HG02759 (cell line): ENCODE data around the gene RASL10A.

Experiments
- ATAC-seq: cut with Tn5 transposase; IDR thresholded peaks from one replicate; pipeline ENCODE4 v1.9.1; 2021; ENCODE audit warnings: mild to moderate bottlenecking, moderate library complexity; ENCODE audit not compliant: unreplicated experiment

Gene RASL10A

GRCh38 chr22:29325356-29325755 is 9.9 kb upstream of the RASL10A start:
- ATAC-seq: no peak

- ATAC-seq: no peak
These were observed 8.1 kb upstream of the RASL10A start for GRCh38 chr22:29323641-29324040.

DNA sequence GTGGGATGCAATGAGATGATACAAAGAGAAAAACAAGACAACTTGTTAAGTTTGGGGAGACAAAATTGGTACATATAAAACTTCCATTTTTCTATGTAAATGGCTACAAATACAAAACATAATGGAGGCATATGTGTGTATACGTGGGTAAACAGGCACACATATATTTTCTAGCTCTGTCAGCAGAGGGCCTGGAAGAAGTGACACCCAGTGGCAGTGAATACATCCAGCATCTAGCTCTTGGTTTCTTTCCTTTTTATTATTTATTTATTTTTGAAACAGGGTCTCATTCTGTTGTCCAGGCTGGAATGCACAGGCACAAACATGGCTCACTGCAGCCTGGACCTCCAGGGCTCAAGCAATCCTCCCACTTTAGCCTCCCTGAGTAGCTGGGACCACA is 5.0 kb upstream of the RASL10A start:
- no peak for ATAC-seq

DNA sequence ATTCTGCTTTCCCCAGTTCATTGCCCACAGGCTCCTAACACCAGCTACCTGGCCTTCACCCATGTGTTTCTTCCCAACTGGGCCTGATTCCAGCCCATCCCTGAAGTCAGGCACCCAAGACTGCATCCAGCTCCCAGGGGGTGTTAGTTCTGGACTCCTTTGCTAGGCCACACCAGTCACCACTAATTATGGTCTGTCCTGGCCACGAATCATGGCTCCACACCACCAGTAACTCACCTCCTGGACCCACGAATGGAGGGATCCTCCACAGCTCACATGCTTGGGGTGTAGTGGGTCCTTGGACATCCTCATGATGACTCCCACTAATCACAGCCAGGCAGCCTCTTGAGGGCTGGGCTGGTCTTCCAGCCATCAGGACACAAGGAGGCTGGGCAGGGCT is 3.6 kb upstream of the RASL10A start:
- no peak for ATAC-seq

DNA sequence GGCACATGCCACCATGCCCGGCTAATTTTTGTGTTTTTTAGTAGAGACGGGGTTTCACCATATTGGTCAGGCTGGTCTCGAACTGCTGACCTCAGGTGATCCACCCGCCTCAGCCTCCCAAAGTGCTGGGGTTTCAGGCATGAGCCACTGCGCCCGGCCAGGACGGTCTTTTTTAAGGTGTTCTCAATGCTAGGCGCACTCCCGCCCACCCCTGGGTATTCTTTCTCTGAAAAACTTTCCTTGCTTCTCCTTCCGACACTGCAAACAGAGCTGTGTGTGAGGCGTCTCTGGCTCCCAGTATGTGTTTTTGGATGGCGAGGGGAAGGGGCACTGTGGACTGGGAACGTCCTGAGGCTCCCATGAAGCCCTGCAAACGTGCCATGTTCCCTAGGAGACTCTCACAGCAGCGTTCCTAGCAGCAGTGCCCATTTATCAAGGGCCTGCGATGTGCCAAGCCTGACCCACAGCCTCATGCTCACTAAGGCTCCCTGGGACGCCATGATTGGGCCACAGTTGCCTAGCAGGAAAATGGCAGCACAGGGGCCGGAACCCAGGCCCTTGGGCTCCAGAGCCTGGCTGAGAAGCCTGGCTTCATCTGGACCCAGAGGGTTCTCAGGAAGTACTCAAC is 2.4 kb upstream of the RASL10A start:
- no peak for ATAC-seq

- no peak for ATAC-seq
These were observed 788 bp upstream of the RASL10A start for GRCh38 chr22:29316141-29316828.

DNA sequence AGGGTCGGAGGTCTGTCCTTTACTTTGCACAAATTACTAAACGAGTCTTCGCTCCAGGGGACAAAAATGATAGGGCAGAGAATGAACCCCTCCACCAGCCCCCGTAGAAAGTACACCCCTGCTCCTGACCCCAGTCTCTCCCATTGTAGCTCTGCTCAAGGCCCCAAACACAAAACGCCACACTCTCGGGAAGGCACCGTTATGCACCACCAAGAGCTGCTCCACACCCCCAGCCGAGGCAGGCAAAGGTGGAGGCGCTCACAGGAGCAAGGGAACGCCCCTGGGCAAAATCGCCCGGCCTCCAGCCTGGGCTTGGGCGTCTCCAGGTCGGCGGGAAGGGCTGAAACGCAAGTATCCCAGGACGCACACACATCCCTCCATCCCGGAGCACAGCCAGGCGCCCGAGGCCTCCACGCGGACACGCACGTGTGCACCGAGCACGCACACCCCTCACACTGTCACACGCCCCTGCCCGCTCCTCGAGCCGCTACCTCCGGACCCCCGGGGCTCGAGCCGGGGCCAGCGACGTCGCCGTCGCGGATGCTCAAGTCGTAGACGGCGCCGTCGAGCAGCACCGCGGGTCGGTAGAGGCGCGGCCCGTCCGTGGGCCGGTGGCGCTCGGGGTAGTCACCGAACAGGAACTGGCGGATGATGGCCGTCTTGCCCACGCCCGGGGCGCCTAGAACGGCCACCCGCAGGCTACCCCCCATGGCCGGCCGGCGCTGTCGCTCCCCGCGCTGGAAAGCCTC is 786 bp downstream of the RASL10A start:
- no peak for ATAC-seq

DNA sequence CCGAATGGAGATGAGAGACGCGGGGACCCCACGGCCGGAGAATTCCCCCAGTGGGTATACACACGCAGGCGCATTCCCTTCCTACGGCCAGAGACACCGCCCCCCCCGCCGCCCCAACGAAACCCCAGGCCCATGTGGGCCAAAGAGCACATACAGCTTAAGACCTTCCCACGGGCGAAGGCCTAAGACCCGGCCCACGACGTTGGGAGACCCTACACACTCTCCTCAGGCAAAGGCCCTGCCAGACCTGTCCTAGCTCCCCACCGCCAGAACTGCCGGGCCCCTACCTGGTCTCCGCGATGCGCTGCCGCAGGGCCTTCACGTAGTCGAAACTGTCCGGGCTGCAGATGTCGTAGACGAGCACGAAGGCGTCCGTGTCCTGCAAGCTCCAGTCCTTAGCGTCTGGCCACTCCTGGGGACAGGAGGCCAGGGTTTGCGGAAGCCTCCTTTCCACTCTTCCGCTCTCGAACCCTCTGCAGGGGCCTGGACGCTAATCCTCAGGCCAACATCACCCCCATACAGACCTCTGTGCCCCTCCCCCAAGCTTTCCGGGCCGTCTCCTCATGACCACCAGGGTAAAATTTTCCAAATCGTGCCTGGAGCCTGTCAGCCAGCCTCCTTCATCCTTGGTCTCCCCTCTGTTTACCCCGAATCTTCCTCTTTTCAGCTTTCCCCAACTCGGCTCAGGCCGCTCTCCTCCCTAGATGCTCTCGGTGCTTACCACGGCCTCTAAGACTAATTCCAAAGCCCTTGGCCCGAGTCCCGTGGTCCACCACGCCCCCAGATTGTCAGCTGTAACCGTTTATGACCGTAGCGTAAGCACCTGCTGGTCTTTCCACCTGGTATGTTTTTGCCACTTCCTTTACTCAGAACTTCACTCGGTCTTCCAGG is 1.7 kb downstream of the RASL10A start:
- ATAC-seq: no peak

GRCh38 chr22:29313126-29313575 is 2.3 kb downstream of the RASL10A start:
- ATAC-seq: no peak

DNA sequence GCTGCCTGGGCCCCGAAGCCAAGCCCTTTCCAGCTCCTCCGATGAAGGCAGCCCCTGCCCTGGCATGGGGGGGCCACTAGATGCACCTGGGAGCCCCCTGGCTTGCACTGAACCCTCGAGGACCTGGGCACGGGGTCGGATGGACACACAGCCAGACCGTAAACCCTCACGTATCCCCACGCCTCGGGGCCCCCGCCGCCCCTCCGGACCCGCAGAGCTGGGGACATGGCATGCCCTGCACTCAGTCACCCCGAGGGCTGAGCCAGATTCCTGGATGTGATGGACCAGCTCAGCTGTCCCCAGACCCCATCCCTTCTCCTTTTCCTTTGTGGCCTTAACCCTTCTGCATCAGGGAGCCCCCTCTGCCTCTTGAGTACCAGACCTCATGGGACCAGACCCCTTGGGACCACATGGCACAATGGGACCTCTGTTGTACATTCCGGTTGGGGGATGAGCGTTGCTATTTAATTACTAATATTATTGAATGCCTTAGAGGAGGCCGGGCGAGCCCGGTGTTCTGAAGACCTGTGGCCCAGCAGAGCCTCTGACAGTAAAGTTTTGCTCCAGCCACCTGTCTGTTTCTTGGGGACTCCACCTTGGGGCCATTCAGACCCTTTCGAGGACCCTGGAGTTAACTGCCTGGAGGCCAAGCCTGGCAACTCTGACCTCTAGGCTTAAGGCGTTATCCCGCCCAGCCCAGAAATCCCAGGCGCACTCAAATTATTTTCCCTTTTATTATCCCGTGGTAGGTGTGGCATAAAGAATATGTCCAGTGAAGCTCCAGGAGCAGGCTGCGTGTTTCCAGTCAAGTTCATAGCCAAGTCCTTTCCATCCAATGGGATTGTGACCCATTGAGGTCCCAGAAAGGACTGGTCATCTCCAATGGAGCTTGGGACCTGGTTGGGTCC is 3.0 kb downstream of the RASL10A start:
- no peak for ATAC-seq

- no peak for ATAC-seq
These were observed 3.9 kb downstream of the RASL10A start for GRCh38 chr22:29311464-29312217.

DNA sequence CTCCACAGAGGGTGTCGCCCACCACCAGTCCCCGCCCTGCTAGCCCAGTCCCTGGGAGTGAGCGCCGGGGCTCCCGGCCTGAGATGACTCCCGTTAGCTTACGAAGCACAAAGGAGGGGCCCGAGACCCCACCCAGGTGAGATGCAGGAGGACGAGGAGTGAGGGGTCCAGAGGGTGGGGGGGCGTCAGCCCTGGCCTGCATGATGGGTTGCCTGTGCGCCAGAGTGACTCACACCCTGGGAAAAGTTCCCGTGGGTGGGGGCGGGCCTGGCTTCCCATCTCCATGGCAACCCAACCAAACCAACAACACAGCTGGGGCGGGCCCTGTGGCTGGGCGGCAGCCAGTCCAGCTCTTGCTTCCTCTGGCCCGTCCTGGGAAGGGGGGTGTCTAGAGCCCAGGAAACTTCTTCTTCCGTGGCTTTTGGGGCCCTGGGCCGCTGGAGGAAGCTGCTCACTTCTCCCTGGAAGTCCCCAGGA is 4.6 kb downstream of the RASL10A start:
- ATAC-seq: no peak

DNA sequence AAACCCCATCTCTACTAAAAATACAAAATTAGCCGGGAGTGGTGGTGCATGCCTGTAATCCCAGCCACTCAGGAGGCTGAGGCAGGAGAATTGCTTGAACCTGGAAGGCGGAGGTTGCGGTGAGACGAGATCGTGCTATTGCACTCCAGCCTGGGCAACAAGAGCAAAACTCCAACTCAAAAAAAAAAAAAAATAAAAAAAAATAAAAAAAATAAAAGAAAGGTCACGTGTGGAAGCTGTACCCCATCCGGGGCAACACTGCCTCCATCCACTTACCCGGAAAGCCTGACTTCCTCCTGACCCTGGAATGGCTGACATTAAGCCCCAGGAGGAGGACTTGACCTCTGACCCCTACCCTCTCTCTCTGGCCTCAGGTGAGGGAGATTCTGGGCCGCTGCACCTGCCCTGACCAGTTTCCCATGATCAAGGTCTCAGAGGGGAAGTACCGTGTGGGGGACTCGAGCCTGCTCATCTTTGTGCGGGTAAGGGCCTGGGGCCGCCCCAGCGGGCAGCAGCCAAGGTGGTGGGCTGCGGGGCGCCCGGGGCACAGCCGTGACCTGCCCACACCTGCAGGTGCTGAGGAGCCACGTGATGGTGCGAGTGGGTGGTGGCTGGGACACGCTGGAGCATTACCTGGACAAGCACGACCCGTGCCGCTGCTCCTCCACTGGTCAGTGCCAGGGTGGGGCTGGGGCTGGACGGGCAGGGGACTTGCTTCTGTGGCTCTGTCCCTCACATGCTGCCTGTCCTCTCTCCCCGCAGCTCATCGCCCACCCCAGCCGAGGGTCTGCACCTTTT is 5.2 kb downstream of the RASL10A start:
- no peak for ATAC-seq

- no peak for ATAC-seq
These were observed 6.0 kb downstream of the RASL10A start for GRCh38 chr22:29309332-29310064.

DNA sequence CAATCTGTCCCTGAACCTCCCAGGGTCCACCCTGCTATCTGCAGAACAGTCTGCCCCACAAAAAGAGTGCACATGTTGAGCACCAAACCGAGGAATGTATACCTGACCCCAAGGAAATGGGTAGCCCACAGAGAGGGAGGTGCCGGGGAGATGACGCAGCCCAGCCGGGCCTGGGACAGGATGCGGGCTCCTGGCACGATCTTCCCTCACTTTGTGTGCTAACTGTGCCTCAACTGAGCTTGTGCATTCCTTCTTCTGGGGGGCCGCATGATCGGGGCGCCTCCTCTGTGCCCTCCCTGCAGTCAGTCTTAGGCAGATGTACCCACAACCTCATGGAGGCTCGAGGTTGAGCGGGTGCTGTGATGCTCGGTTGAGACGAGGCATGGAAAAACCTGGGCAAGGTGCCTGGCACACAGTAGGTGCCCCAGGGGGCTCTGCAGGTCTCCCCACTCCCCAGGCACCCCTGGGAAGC is 6.7 kb downstream of the RASL10A start:
- ATAC-seq: no peak

DNA sequence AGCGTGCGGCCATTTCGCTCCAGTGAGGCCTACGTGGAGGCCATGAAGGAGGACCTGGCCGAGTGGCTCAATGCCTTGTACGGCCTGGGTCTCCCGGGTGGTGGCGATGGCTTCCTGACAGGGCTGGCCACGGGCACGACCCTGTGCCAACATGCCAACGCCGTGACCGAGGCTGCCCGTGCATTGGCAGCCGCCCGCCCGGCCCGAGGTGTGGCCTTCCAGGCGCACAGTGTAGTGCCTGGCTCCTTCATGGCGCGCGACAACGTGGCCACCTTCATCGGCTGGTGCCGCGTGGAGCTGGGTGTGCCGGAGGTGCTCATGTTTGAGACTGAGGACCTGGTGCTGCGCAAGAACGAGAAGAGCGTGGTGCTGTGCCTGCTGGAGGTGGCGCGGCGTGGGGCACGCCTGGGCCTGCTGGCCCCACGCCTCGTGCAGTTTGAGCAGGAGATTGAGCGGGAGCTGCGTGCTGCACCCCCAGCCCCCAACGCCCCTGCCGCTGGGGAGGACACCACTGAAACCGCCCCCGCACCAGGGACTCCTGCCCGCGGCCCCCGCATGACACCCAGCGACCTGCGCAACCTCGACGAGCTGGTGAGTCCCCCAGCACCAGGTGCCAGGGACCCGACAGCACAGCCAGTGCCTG is 7.2 kb downstream of the RASL10A start:
- no peak for ATAC-seq

DNA sequence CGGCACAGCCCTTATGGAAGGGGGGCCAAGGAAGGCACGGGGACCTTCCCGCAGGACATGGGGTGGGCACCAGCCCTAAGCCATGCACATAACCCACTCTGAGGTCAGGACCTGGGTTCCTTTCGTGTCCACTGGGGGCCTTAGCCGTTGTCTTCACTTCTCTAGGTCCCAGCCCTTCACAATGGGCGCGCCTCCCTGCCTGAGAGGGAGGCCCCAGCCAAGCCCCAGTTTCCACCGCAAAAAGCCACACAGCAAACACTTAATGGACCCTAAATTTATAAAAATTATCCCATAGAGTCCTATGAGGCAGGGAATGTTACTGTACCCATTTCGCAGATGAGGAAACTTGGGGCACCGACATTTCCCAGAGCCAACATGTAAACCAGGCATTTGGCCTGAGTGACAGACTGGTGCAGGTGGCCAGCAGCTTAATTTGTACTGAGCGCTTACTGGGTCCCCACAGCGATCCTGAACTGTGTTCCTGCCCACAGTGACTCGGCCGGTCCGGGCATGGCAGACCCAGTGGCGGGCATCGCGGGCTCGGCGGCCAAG is 7.8 kb downstream of the RASL10A start:
- no peak for ATAC-seq
